GM23338 (cell line): ENCODE results near the gene CADPS2. TPM values are rescaled to one million over a fixed set of nuclear protein-coding genes. Genes with fewer than 3 reads are reported as not detected.

ENCODE experiments used
- ATAC-seq: fragments of 200-7000 bp; cut with Tn5 transposase; 3 replicates; pipeline ENCODE4 v1.9.1; 2020
- DNase-seq: peaks from one replicate; pipeline ENCODE4 v3.0.0-alpha.2; 2015; ENCODE audit warnings: low spot score
- H2AFZ ChIP-seq: fragments of 200-600 bp; sonication (generic); 2 replicates; pipeline ENCODE4 v1.8.0; 2016; ENCODE audit warnings: antibody characterized with exemption, mild to moderate bottlenecking, moderate library complexity
- H3F3A ChIP-seq: fragments of 200-600 bp; sonication (generic); replicated peaks from 2 replicates; pipeline ENCODE4 v1.8.0; 2017; ENCODE audit warnings: antibody characterized with exemption, mixed run types, low read depth
- H3K27ac ChIP-seq: fragments of 200-600 bp; sonication (generic); 2 replicates; pipeline ENCODE4 v1.6.1; 2016; ENCODE audit warnings: low read depth
- H3K27me3 ChIP-seq: fragments of 200-600 bp; sonication (generic); 2 replicates; pipeline ENCODE4 v1.8.0; 2016; ENCODE audit warnings: mild to moderate bottlenecking, mixed run types, moderate library complexity; ENCODE audit not compliant: insufficient read depth
- H3K36me3 ChIP-seq: fragments of 200-600 bp; sonication (generic); 2 replicates; pipeline ENCODE4 v1.8.0; 2016; ENCODE audit warnings: mild to moderate bottlenecking; ENCODE audit not compliant: insufficient read depth
- H3K4me1 ChIP-seq: fragments of 200-600 bp; sonication (generic); 2 replicates; pipeline ENCODE4 v1.8.0; 2016; ENCODE audit warnings: mild to moderate bottlenecking, moderate library complexity; ENCODE audit not compliant: insufficient read depth
- H3K4me2 ChIP-seq: fragments of 200-600 bp; sonication (generic); 2 replicates; pipeline ENCODE4 v1.7.1; 2017; ENCODE audit warnings: mixed run types
- H3K4me3 ChIP-seq: fragments of 200-600 bp; sonication (generic); 2 replicates; pipeline ENCODE4 v1.6.1; 2016; ENCODE audit warnings: mixed run types
- H3K79me2 ChIP-seq: fragments of 200-600 bp; sonication (generic); replicated peaks from 2 replicates; pipeline ENCODE4 v1.8.0; 2017; ENCODE audit warnings: mild to moderate bottlenecking; ENCODE audit not compliant: insufficient read depth
- H3K9me2 ChIP-seq: fragments of 200-600 bp; sonication (generic); 2 replicates; pipeline ENCODE4 v1.8.0; 2017; ENCODE audit not compliant: insufficient read depth
- H4K20me1 ChIP-seq: fragments of 200-600 bp; sonication (generic); replicated peaks from 2 replicates; pipeline ENCODE4 v1.8.0; 2017; ENCODE audit warnings: mild to moderate bottlenecking; ENCODE audit not compliant: insufficient read depth
- H3K27ac Mint-ChIP-seq: 2 replicates; pipeline ENCODE4 v1.8.0; 2020; ENCODE audit warnings: inconsistent platforms, mild to moderate bottlenecking, moderate library complexity, mixed read lengths
- H3K27me3 Mint-ChIP-seq: 3 replicates; pipeline ENCODE4 v1.8.0; 2022; ENCODE audit warnings: low read depth, mild to moderate bottlenecking, moderate library complexity, mixed read lengths, inconsistent platforms; ENCODE audit not compliant: insufficient read depth, poor library complexity
- H3K36me3 Mint-ChIP-seq: 3 replicates; pipeline ENCODE4 v1.8.0; 2021; ENCODE audit warnings: low read depth, mild to moderate bottlenecking, inconsistent platforms, moderate library complexity, mixed read lengths
- H3K4me1 Mint-ChIP-seq: 3 replicates; pipeline ENCODE4 v1.8.0; 2020; ENCODE audit warnings: mild to moderate bottlenecking, inconsistent platforms, mixed read lengths
- H3K4me3 Mint-ChIP-seq: 3 replicates; pipeline ENCODE4 v1.8.0; 2021; ENCODE audit warnings: moderate library complexity, mild to moderate bottlenecking, inconsistent platforms, mixed read lengths
- H3K9me3 Mint-ChIP-seq: 3 replicates; pipeline ENCODE4 v1.8.0; 2020; ENCODE audit warnings: moderate library complexity, mild to moderate bottlenecking, inconsistent platforms, mixed read lengths
- JUNB ChIP-seq: IDR thresholded peaks from one replicate; pipeline ENCODE4 v1.6.1; 2016; ENCODE audit warnings: antibody characterized with exemption; ENCODE audit not compliant: unreplicated experiment
- POLR2AphosphoS5 ChIP-seq: IDR thresholded peaks from 2 replicates; pipeline ENCODE4 v1.6.1; 2016; ENCODE audit warnings: antibody characterized with exemption, low read depth
- STAT1 ChIP-seq: IDR thresholded peaks from one replicate; pipeline ENCODE4 v1.6.1; 2016; ENCODE audit warnings: antibody characterized with exemption; ENCODE audit not compliant: unreplicated experiment
- ZNF462 ChIP-seq: fragments of 250-450 bp; sonication (Bioruptor Pico); IDR thresholded peaks from 2 replicates; pipeline ENCODE4 v1.5.0; 2020; ENCODE audit warnings: mild to moderate bottlenecking, moderate library complexity
- polyA plus RNA-seq: library from polyadenylated mRNA; unstranded; fragments of >200 nt; fragmentation: Nextera tagmentation; extraction: Ambion mirVana; gene quantifications from 2 replicates; pipeline ENCODE4 v1.2.1, GENCODE V29; 2016
- total RNA-seq: library from RNA; depleted of rRNA; stranded (reverse); fragments of >200 nt; shearing (Covaris generic); gene quantifications from 2 replicates; pipeline ENCODE4 v1.2.3, GENCODE V29; 2014

CADPS2 gene
- total and polyA plus RNA-seq, 2 experiments from 2014 or later: 16.3 to 36.9 TPM

DNA sequence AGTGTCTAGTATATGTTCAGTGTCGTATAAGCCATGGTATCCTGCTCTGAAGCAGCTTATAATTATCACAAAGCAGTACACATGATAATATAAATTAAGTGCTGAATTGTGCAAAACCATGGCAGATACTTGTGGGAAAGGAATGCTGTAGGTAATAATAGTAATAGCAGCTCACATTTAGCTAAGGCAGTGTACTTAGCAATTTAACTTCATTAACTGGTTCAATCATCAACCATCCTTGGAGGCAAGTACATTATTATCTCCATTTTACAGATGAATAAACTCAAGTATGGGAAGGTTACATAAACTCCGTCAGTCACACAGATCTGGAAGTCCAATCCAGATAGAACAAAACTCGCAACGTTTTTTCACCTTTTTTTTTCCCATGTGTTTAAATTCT is 161.9 kb downstream of the CADPS2 start (continued):
- no peak for TF ChIP-seq ZNF462 (CRISPR knock-in tag)
- TF ChIP-seq POLR2AphosphoS5: no peak

- Histone ChIP-seq H3K4me2 (peak overlapping the region; percentile 11; the same call in 1 of the 2 replicates), H3K4me1 (no peaks in the 10 kb centered on the region; the same call in 1 of the 2 replicates), H3K4me3 (no peak overlapping the region), H3K36me3 (no peaks in the 10 kb centered on the region), H3K9me2 (peaks cover 9% of the 10 kb centered on the region; the same call in 1 of the 2 replicates), H4K20me1 (no peaks in the 10 kb centered on the region), H3K27me3 (no peaks in the 10 kb centered on the region), H2AFZ (no peak overlapping the region), H3K79me2 (peaks cover 5% of the 10 kb centered on the region; the same call in 1 of the 2 replicates), H3F3A (no peaks in the 10 kb centered on the region), H3K27ac (no peak overlapping the region)
- Mint-ChIP-seq H3K36me3 (peaks cover 5% of the 10 kb centered on the region; the same call in 2 of the 3 replicates), H3K4me3 (no peak overlapping the region), H3K9me3 (peaks cover 5% of the 10 kb centered on the region; the same call in 2 of the 3 replicates), H3K27me3 (peaks cover 3% of the 10 kb centered on the region), H3K4me1 (peaks cover 29% of the 10 kb centered on the region), H3K27ac (no peak overlapping the region; the same call in 1 of the 2 replicates)
- TF ChIP-seq POLR2AphosphoS5 (no peak), STAT1 (no peak), JUNB (no peak)
- ATAC-seq (peak; percentile 59), DNase-seq (no peak)
Measured at GRCh38 chr7:122719010-122719578, 167.2 kb downstream of the CADPS2 start.
